Tibial artery (tissue), 4 donors: Measurements from ENCODE around the gene NALCN.

Source experiments
- DNase-seq, 2 donors: peaks; one replicate each; pipeline ENCODE4 v3.0.0-alpha.2; 2019
- H3K27ac ChIP-seq, 2 donors: fragments of 200-600 bp; sonication (generic) in 1 of 2; 1 replicate in 1 of 2; 2 replicates in 1 of 2; pipeline ENCODE4 v1.5.1; 2018 to 2019; ENCODE audit warnings: mild to moderate bottlenecking in 1 of 2
- H3K27me3 ChIP-seq, 2 donors: fragments of 200-600 bp; sonication (generic) in 1 of 2; one replicate each; pipeline versions ENCODE4 v1.5.1 to v1.6.0; 2016 to 2019
- H3K36me3 ChIP-seq, 3 donors: fragments of 200-600 bp; sonication (generic) in 2 of 3; one replicate each; pipeline ENCODE4 v1.5.1; 2016 to 2019; ENCODE audit warnings: mild to moderate bottlenecking in 2 of 3
- H3K4me1 ChIP-seq, 4 donors: fragments of 200-600 bp; sonication (generic) in 2 of 4; 1 replicate in 3 of 4; 2 replicates in 1 of 4; pipeline ENCODE4 v1.5.1; 2016 to 2019
- H3K4me3 ChIP-seq, 2 donors: fragments of 200-600 bp; sonication (generic) in 1 of 2; 1 replicate in 1 of 2; 2 replicates in 1 of 2; pipeline ENCODE4 v1.5.1; 2018 to 2019; ENCODE audit warnings: mild to moderate bottlenecking in 2 of 2
- H3K9me3 ChIP-seq, 3 donors: fragments of 200-600 bp; sonication (generic) in 1 of 3; one replicate each; pipeline ENCODE4 v1.5.1; 2016 to 2019
- intact Hi-C: fragments of 100-400 bp; cut with DNase I; formaldehyde crosslinking; loops from one replicate; pipeline ENCODE4 v1.15.0; 2023; ENCODE audit warnings: low total_unique reads
- TF ChIP-seq, protein P1 (sequence below), 2 experiments: fragments of 200-600 bp in 1 of 2; fragments of 450-650 bp in 1 of 2; IDR thresholded peaks; one replicate each; pipeline ENCODE4 v1.5.1; 2017 to 2019; ENCODE audit warnings: antibody characterized with exemption in 2 of 2, mild to moderate bottlenecking in 1 of 2, moderate library complexity in 1 of 2

The NALCN gene

DNA sequence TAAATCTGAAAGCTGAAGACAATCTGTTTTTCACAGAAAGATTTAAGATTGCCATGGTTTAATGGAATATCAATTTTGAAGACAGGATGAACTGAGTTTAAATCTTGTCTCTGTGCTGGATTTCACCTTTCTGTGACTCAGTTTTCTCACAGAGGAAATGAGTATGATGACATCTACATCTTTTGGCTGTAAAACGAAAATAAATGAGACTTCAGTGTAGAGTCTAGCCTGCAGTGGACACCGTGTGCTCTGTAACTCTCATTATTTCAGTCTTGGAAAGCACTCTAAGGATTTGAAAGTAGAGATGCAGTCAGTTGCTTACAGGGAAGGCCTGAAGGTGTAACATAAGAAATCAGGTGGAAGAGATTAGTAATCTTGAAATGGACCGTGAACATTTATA lies 150.4 kb downstream of the NALCN start:
- Histone ChIP-seq H3K27me3 (no peaks in the 10 kb centered on the region), H3K36me3 (no peaks in the 10 kb centered on the region), H3K4me1 (no peaks in the 10 kb centered on the region), H3K27ac (no peak overlapping the region), H3K4me3 (no peak overlapping the region), H3K9me3 (no peaks in the 10 kb centered on the region)
- DNase-seq: no peak
- intact Hi-C loops: no loop called here
- TF ChIP-seq, protein P1, sequence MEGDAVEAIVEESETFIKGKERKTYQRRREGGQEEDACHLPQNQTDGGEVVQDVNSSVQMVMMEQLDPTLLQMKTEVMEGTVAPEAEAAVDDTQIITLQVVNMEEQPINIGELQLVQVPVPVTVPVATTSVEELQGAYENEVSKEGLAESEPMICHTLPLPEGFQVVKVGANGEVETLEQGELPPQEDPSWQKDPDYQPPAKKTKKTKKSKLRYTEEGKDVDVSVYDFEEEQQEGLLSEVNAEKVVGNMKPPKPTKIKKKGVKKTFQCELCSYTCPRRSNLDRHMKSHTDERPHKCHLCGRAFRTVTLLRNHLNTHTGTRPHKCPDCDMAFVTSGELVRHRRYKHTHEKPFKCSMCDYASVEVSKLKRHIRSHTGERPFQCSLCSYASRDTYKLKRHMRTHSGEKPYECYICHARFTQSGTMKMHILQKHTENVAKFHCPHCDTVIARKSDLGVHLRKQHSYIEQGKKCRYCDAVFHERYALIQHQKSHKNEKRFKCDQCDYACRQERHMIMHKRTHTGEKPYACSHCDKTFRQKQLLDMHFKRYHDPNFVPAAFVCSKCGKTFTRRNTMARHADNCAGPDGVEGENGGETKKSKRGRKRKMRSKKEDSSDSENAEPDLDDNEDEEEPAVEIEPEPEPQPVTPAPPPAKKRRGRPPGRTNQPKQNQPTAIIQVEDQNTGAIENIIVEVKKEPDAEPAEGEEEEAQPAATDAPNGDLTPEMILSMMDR (IDR thresholded peaks at IDR 0.05): no peak

DNA sequence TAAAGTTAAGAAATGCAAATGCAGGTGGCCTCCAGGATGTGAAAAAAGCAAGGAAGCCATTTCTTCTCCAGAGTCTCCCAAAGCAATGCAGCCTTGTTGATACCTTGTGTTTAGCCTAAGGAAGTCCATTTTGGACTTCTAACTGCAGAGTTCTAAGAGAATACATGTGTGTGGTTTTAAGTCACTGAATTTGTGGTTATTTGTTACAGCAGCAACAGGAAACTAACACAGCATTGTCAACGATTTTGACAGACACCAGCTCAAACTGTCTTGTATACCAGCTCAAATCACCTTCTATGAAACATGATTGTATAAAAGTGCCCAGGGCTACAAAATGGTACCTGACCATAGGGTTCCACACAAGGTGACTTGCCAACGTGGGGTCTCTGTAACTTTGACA lies 151.4 kb downstream of the NALCN start:
- Histone ChIP-seq H3K4me3 (no peak overlapping the region), H3K4me1 (no peaks in the 10 kb centered on the region), H3K27me3 (no peaks in the 10 kb centered on the region), H3K9me3 (no peaks in the 10 kb centered on the region), H3K27ac (no peak overlapping the region), H3K36me3 (no peaks in the 10 kb centered on the region)
- intact Hi-C loops: no loop called here
- DNase-seq: no peak
- TF ChIP-seq, protein P1 (IDR thresholded peaks at IDR 0.05): no peak

DNA sequence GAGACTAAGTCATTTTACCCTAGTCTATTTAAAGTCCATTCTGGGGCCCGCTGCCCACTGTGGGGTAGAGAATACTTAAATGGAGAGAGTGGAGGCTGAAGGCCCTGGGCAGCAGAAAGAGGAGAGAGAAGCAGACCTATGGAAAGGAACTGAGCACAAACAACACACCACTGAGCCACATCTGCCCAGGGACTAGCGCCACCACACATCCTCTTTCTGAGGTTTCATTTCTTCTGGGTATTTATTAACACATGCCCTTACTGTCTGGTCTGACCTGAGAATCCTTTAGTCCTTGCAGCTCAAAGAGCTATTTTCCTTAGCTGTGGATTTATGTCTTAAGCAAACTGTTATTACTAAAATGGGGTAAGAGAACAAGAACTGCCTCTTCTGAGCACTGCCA lies 154.0 kb downstream of the NALCN start:
- H3K4me3 ChIP-seq: no peak overlapping the region
- intact Hi-C loops: no loop called here
- no peaks in the 10 kb centered on the region for H3K4me1 ChIP-seq
- H3K27ac ChIP-seq: no peak overlapping the region
- DNase-seq: no peak
- H3K9me3 ChIP-seq: no peaks in the 10 kb centered on the region
- no peaks in the 10 kb centered on the region for H3K27me3 ChIP-seq
- TF ChIP-seq, protein P1 (IDR thresholded peaks at IDR 0.05): no peak
- H3K36me3 ChIP-seq: peaks cover 0 to 7% (median 4%) of the 10 kb centered on the region in 3 donors

DNA sequence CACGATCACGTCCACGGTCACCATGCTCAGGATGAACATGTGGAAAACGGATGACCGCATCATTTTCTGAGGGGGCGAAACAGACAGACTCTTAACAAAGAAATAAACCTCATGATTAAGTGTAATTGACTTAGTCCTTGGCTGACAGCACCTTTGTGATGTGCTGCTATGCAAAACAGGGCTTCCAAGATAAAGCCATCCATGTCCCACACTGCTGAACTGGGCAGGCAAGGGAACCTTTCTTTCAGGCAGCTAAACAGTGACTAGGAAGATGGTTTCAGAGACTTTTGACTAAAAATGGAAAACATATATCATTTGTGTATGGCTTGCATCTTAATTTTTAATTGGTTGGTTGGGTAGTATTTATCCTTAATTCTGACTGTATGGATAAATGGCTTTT lies 157.8 kb downstream of the NALCN start:
- TF ChIP-seq, protein P1 (IDR thresholded peaks at IDR 0.05): no peak
- H3K27ac ChIP-seq: no peak overlapping the region
- H3K9me3 ChIP-seq: no peaks in the 10 kb centered on the region
- no peaks in the 10 kb centered on the region for H3K27me3 ChIP-seq
- H3K4me1 ChIP-seq: no peaks in the 10 kb centered on the region
- no peak for DNase-seq
- intact Hi-C loops: no loop called here
- H3K36me3 ChIP-seq: peaks cover 0 to 7% (median 4%) of the 10 kb centered on the region in 3 donors
- H3K4me3 ChIP-seq: no peak overlapping the region

DNA sequence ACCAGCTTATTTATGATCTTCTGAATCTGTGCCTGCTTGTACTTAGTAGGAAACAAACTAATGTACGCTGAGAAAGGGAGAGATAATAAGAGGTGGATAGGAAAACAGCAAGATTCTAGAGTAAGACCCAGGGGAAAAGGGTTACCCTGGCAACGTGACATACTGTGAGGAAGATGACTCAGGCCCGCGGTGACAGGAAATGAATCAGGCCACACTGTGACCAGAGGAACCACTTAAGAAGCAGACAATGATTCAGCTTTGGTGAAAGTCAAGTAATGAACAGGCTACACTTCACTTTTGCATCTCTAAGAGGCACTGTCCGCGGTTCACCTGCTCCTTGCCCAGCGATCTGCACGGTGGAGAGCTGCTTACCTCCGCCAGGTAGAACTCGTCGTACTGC lies 158.2 kb downstream of the NALCN start:
- intact Hi-C loops: no loop called here
- TF ChIP-seq, protein P1 (IDR thresholded peaks at IDR 0.05): no peak

More for the DNA sequence above, 158.2 kb downstream of the NALCN start:
- H3K27ac ChIP-seq: no peak overlapping the region
- H3K9me3 ChIP-seq: no peaks in the 10 kb centered on the region
- no peak for DNase-seq
- H3K4me3 ChIP-seq: no peak overlapping the region
- no peaks in the 10 kb centered on the region for H3K27me3 ChIP-seq
- H3K4me1 ChIP-seq: no peaks in the 10 kb centered on the region
- H3K36me3 ChIP-seq: peaks cover 0 to 7% (median 4%) of the 10 kb centered on the region in 3 donors
